ENCODE measurements around the gene CLDN6. TPM values are rescaled to one million over a fixed set of nuclear protein-coding genes. Genes with fewer than 3 reads are reported as not detected.

The CLDN6 gene
- total RNA-seq, 1 donor from 2014 or later: not detected

DNA sequence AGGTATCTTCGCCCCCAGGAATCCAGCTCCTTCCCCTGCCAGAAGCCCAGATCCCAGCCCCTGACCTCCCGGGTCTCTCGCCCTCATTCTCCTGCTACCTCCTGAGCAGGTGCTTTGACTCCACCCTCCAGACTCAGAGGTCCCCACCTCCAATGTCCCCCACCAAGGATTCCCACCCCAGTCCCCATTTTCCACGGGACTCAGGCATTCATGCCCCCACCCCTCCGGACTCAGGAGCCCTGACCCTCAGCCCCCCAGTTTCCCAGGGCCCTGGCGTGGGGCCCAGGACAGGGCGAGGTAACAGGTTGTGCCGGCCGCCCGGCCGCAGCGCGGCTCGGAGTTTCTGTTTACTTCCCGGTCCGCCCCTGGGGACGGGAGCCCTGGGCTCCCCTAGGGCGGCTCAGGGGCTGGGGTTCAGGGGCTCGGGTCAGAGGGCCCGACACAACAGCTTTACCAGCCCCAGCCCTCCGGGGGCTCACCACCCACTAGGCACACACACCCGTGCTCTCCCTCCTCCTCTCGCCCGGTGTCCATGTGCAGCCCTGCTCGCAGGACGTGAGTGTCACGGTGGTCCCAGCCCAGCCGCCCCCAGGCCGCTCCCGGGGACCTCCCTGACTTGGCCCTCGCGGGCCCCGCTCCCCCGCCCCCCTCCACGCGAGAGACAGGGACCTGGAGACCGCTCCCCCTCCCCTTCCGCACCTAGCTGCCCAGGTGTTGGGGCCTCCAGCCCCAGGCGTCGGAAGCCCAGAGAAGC lies 18.2 kb upstream of the CLDN6 start:
- H3K27ac ChIP-seq: peak overlapping the region; percentile 10
- intact Hi-C loops (cut with DNase I): no loop called here
- peaks cover 13% of the 10 kb centered on the region for H3K4me1 ChIP-seq
- H3K36me3 ChIP-seq: no peaks in the 10 kb centered on the region
- peaks cover 10% of the 10 kb centered on the region for H3K27me3 ChIP-seq
- H3K9me3 ChIP-seq: no peaks in the 10 kb centered on the region
- TF ChIP-seq, protein P1, sequence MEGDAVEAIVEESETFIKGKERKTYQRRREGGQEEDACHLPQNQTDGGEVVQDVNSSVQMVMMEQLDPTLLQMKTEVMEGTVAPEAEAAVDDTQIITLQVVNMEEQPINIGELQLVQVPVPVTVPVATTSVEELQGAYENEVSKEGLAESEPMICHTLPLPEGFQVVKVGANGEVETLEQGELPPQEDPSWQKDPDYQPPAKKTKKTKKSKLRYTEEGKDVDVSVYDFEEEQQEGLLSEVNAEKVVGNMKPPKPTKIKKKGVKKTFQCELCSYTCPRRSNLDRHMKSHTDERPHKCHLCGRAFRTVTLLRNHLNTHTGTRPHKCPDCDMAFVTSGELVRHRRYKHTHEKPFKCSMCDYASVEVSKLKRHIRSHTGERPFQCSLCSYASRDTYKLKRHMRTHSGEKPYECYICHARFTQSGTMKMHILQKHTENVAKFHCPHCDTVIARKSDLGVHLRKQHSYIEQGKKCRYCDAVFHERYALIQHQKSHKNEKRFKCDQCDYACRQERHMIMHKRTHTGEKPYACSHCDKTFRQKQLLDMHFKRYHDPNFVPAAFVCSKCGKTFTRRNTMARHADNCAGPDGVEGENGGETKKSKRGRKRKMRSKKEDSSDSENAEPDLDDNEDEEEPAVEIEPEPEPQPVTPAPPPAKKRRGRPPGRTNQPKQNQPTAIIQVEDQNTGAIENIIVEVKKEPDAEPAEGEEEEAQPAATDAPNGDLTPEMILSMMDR (IDR thresholded peaks at IDR 0.05): no peak
- TF ChIP-seq POLR2AphosphoS5 (IDR thresholded peaks at IDR 0.05; ENCODE audit: insufficient read depth in 1 of 2, low read depth in 1 of 2): peak in 1 of 2 donors; percentile 13
- DNase-seq (ENCODE audit: extremely low spot score in 2 of 2): no peak
- H3K4me3 ChIP-seq: peak overlapping the region; percentile 21 to 42

DNA sequence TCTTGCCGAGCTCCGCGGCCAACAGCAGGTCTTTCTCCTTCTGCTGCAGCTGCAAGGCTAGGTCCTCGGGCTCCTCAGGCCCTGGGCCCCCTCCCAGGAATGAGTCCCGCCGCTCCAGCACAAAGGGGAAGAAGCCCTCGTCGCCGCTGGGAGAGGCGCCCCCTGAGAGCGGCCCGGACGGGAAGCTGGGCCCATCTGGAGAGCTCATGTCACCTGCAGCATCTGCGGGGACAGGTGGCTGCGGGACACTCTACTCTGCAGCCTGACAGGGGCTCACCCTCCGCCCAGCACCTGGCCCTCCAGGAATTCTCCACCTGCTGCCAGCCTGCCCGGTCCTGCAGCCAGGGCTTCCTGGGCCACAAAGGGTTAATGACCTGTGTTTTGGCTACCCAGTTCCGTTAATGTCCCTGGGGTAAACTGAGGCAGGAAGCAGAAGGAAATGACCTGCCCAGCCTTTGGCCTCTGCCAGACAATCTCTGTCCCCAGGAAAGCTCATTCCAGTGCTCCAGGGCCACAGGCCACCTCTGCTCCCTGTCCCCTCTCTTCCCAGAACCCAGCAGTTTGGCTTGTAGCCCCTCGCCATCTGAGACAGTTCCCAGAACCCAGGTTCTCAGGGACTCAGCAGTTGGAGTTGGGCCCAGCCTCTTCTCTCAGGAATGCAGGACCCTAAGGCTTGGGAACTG lies 17.4 kb upstream of the CLDN6 start:
- peak overlapping the region in 1 of 2 donors; percentile 42 for H3K4me3 ChIP-seq
- peaks cover 13% of the 10 kb centered on the region for H3K4me1 ChIP-seq
- H3K9me3 ChIP-seq: no peaks in the 10 kb centered on the region
- no peak overlapping the region for H3K27ac ChIP-seq
- no peak for TF ChIP-seq POLR2A (IDR thresholded peaks at IDR 0.05)
- TF ChIP-seq, protein P1 (IDR thresholded peaks at IDR 0.05): no peak
- TF ChIP-seq POLR2AphosphoS5 (IDR thresholded peaks at IDR 0.05; ENCODE audit: insufficient read depth in 1 of 2, low read depth in 1 of 2): no peak
- DNase-seq (ENCODE audit: extremely low spot score in 2 of 2): no peak
- intact Hi-C loops (cut with DNase I): no loop called here
- peaks cover 15% of the 10 kb centered on the region for H3K27me3 ChIP-seq
- no peaks in the 10 kb centered on the region for H3K36me3 ChIP-seq

DNA sequence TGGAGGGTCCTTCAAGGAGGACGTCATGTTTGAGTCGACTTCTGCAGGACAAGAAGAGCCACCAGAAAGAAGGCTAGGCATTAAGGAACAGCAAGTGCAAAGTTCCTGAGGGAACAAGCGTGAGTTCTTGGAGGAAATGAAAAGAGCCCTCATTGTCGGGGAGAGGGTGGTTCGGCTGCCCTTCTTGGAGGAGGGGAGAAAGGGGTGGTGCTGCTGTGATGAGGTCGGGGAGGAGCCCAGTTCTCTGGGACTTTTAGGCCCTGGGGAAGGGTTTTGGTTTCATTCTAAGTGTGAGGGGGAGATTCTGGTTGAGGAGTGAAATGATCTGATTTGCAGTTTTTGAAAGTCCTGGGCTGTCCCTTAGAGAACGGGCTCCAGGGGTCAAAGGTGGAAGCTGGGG lies 14.6 kb upstream of the CLDN6 start:
- peaks cover 16% of the 10 kb centered on the region for H3K27me3 ChIP-seq
- no peaks in the 10 kb centered on the region for H3K9me3 ChIP-seq
- intact Hi-C loops (cut with DNase I): no loop called here
- H3K4me1 ChIP-seq: peaks cover 34% of the 10 kb centered on the region
- H3K4me3 ChIP-seq: no peak overlapping the region
- no peaks in the 10 kb centered on the region for H3K36me3 ChIP-seq
- TF ChIP-seq, protein P1 (IDR thresholded peaks at IDR 0.05): no peak
- TF ChIP-seq POLR2A (IDR thresholded peaks at IDR 0.05) (no peak), POLR2AphosphoS5 (IDR thresholded peaks at IDR 0.05; ENCODE audit: insufficient read depth in 1 of 2, low read depth in 1 of 2) (no peak)
- DNase-seq (ENCODE audit: extremely low spot score in 2 of 2): no peak
- no peak overlapping the region for H3K27ac ChIP-seq

DNA sequence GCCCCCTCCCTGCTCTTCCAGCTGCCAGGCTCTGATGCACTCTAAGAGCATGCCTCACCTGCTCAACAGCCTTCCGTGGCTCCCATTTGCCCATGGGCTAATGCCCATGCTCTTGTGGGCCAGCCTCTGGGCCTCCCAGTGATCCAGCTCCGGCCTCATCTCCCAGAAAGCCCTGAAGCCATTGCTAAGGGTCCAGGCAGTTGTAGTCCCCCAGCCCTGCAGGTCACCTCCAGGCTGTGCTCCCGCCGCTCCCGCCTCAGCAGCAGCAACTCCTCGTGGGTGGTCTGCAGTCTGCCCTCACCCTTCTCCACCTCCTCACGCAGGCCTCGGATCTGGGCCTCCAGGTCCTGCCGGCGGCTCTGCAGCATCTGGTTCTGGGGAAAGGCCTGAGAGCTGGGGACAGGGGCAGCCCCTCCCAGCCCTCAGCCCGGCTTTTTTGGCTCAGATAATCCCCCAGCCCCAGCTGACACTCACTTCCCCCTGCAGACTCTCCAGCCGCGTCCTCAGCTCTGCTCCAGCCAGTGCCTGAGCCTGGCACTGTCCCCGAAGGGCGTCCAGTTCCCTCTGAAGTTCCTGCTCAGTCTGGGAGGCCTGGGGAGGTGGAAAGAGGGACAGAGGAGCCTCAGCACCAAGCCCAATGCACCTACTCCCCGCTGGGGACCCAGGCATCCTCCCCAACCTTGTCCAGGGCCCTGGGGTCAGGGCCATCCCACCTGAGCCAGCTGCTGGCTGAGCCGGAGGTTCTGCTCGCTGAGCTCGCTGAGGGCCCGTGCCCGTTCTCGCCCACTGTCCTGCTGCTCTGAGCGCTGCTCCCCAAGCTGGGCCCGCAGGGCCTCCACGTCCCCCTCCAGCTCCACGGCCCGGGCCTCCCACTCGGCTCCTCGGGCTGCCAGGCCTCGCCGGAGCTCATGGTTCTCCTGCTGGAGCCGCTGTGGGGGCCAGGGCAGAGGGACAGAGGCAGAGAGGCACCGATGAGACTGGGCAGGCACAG lies 12.5 kb upstream of the CLDN6 start:
- Histone ChIP-seq H3K27me3 (peaks cover 6% of the 10 kb centered on the region), H3K4me3 (no peak overlapping the region), H3K9me3 (no peaks in the 10 kb centered on the region), H3K27ac (no peak overlapping the region), H3K36me3 (peaks cover 0 to 3% of the 10 kb centered on the region in 2 donors), H3K4me1 (peaks cover 21% of the 10 kb centered on the region)
- no peak for DNase-seq (ENCODE audit: extremely low spot score in 2 of 2)
- intact Hi-C loops (cut with DNase I): no loop called here
- no peak for TF ChIP-seq POLR2A (IDR thresholded peaks at IDR 0.05)

Data from vagina (tissue), 2 donors.